ENCODE data around the gene MPP1. TPM values are rescaled to one million over a fixed set of nuclear protein-coding genes. Genes with fewer than 3 reads are reported as not detected.

MPP1 gene
- total RNA-seq, 1 donor from 2014 or later, result 37.7 TPM

DNA sequence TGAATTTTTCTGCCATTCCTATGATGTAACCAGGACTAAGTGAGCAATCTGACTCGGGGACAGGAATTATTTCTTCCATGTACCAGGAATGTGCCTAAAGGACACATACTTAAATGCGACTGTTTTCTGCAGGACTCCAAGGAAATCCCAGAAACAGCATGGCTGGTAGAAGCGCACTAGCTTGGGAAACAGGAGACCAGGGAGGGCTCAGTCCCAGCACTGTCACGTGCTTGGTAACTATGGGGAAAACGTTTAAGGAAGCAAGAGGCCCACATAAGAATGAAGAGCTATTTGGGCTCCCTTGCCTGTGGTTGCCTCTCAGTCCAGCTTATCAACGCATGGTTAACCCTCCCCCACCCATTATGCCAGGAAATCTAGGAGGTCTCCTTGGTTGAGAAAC lies 19.6 kb downstream of the MPP1 start:
- DNase-seq, result no peak
- intact Hi-C loops (cut with DNase I), result no loop called here
- no peak for ATAC-seq (ENCODE audit: poor library complexity)

DNA sequence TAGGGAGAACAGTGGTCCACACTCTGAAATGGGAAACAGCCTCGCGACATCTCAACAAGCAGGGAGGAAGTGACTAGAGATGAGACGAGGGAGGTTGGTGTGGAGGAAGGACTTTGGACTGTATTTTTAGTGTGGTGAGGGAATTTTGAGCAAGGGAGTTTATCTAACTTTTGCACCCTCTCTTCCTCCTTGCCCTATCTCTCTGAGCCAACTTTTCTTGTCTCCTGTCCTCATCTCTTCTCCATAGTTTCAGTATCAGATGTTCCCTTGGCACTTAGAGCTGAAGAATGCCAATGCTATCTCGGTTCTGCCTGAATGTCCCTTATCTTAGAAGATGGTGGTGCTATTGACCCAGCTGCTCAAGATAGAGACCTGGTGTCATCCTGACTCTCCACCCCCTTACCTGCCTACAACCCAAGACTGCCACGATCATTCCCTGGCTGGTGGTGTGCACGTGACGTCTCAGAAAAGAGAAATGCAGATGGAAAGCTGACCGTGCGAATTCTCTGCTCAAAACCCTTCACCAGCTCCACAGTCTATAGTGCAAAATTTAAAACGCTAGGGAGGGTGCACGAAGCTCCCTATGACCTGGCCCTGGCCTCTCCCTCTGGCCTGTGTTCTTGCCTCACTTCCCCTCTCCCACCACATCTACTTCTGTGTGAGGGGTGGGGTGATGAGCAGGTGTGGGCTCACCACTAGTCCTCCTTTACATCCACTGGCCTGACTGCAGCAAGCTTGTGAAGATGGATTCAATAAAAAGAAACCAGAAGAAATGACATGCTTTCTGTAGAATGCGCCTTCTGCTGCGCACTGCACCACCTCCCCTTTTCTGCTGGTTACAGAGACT lies 20.9 kb downstream of the MPP1 start:
- intact Hi-C loops (cut with DNase I), result no loop called here
- ATAC-seq (ENCODE audit: poor library complexity) (no peak), DNase-seq (no peak)

DNA sequence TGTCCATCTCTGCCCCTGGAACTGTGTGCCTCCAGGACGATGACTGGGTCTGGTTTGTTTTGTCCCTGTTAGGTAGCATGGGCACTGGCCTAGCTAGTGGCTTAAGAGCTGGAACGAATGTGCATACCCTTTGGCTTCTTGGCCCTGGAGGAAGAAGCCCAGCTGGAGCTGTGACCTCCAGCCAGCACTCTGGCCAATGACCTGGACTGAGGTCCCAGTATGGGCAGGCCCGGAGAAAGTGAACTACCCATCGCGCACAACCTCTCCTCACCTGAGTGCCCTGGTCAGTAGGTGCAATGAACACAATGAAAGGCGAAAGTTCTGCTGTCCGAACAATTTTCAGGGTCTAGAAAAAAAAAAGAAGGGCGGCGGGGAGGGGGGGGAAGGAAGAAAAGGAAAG lies 24.3 kb downstream of the MPP1 start:
- intact Hi-C loops (cut with DNase I), result no loop called here
- ATAC-seq (ENCODE audit: poor library complexity) (no peak), DNase-seq (no peak)

DNA sequence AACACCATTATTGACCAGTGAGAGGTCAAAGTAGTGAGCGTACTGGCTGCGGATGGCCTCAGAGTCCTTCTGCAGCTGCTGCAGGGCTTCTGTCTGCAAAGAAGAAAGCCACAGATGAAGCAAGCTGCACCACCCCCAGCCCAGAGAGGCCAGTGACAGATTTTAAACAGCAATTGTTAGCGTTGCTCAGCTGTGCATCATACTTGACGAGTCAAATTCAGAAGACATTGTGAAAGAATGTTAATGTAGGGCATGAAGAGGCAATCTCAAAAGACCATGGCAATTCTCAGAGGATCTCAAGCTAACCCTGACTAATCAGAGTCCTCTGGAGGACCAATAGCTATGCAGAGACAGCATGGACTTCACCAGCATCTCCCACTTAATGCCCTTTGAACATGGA lies 26.0 kb downstream of the MPP1 start:
- DNase-seq (no peak), ATAC-seq (ENCODE audit: poor library complexity) (no peak)
- intact Hi-C loops (cut with DNase I), result no loop called here

DNA sequence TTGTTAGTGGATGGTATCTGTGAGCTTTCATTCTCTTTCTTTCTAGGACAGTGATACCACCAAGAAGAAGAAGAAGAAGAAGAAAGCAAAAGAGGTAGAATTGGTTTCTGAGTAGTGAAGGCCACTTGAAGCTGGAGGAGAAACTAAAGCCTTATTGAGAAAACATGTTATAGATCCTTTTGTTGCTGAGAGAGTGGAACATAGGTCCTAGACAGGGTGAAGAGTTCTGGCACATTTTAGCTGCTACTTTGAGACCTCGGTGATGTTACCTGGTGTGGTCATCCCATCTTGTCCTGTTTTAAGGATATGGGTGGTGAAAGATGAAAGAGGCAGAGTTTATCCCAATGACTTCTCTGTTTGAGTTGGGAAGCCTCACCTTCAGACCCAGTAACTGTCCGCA lies 28.5 kb downstream of the MPP1 start:
- DNase-seq (no peak), ATAC-seq (ENCODE audit: poor library complexity) (no peak)
- intact Hi-C loops (cut with DNase I), result no loop called here

DNA sequence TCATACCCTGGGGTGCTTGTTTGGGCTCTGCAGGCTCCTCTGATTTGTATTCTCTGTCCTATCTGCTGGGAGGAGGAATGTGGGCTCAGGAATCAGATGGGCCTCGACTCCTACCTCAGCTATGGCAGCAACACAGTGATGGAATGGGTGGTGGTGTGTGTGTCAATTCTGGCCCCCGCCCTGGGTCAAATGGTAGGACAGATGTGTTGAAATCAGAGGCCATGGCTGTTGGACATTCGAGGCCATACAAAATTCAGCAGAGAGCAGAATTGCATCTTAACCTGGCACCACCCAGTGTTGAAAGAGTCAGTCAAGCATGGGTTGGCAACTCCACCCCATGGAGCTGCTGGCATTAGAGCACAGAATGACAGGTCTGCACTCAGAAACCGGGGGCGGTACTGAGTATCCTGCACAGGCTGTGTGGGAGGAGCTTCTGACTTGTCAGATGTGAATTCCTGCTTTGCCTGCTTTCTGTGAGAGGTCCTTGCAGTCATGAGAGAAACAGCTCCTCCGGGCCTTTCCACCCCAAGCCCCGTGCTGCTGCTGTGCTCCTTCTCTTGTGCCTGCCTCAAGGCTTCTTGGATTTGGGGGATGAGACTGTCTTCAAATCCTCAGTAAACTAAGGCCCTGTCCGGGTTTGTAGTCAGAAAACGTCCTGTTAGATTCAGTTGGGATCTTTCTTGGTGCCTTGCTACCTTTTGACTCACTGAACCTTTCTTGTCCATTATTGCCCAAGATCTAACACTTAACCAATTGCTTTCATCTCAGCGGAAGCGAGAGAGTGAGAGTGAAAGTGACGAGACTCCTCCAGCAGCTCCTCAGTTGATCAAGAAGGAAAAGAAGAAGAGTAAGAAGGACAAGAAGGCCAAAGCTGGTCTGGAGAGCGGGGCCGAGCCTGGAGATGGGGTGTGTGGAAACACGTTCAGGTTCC lies 29.6 kb downstream of the MPP1 start:
- peak; percentile 93 for ATAC-seq (ENCODE audit: poor library complexity)
- peak; percentile 48 for DNase-seq
- intact Hi-C loops (cut with DNase I), result no loop called here

DNA sequence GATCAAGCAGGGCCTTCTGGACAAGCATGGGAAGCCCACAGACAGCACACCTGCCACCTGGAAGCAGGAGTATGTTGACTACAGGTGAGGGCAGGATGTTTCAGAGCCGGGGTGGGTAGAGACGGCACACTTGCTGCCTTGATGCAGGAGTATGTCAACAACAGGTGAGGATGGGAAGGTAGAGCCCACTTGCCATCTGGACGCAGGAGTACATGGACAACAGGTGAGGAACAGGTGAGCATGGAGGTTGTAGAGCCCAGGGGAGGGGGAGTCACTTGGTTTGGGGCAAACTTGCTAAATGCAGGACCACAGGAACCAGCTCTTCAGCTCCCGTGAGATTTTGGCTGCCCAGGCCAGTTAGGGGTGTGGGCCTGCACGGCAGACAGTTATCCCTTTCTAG lies 30.7 kb downstream of the MPP1 start:
- intact Hi-C loops (cut with DNase I), result no loop called here
- no peak for DNase-seq
- ATAC-seq (ENCODE audit: poor library complexity), result no peak

DNA sequence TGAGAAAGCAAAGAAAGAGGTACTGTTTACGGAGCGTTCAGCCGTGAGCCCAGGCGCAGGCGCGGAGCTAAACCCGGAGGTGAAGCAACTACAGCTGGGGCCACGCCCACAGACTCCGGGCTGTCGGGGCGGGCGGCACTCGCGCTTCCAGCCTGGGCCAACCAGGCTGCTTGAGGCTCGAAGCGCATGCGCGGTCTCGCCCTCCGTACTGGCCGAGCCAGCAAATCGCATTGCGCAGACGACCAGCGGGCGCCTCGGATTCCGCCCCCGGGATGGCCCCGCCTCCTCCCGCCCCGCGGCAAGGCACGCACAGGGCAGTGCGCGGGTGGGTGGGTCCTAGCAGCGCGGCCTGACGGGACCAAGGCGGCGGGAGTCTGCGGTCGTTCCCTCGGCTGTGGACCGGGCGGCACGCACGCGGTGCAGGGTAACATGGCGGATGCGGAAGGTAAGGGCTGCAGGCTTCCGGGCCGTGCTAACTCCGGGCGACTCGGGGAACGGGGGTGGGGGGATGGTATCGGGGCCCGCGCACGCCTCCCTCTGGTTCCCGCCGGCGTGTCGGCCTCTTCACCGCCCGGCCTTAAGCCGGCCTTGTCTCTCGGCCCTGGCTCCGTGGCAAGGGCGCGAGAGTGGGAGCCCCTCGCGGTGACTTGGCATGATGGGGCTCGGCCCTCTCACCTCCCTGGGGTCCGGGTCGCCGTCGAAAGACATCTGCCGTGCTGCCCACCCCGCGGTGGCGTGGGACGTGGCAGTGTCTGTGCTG lies 42.6 kb downstream of the MPP1 start, which contains the start of gene DKC1:
DKC1 (plus strand) TSS at position 328 of the 760 bp plus-strand sequence; CDS start at position 430, 102 bp downstream.
- DNase-seq (peak; percentile 98), ATAC-seq (ENCODE audit: poor library complexity) (peak; percentile 98)
- intact Hi-C loops (cut with DNase I), result no loop called here

DNA sequence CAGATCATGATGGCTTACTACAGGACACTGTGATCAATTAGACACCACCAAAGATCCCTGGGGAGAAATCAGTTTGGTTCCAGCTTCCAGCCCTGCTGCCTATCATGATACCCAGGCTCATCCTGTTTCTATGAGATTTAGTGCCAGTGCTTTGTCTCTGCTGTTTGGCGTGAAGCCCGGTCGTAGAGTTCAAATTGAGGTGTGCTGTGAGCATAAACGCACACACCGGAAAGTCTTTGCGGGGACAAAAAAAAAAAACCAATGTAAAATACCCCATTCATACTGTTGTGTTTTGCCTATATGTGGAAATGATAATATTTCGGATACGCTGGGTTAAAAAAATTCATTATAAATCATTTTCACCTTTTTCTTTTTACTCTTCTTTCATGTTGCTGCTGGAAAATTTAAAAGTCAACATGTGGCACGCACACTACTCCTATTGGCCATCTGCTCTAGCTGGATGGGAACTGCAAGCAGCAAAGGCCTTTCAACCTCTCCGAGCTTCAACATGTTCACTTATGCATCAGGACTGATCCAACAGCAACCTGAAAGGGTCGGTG lies 43.2 kb downstream of the MPP1 start:
- intact Hi-C loops (cut with DNase I), result no loop called here
- ATAC-seq (ENCODE audit: poor library complexity), result no peak

DNA sequence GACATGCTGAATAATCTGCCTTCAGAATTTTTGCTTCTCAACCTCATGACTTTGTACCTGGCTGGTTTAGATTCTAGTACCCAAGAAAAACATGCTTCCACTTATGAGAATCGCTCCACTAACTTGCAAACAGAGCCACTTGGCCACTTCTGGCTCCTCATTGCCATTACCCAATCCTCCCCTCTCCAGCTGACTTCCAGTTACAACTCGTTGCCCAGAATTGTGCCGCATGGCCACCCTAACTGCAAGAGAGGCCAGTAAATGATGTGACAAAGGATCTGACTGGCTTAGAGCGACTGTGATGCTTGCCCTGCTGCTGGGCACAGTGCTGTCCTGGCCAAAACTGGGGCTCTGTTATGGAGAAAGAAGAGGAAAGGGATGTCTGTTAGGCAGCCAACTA lies 46.6 kb downstream of the MPP1 start:
- ATAC-seq (ENCODE audit: poor library complexity) (no peak), DNase-seq (no peak)
- intact Hi-C loops (cut with DNase I), result no loop called here

More for the DNA sequence above, 43.2 kb downstream of the MPP1 start:
- no peak for DNase-seq

DNA sequence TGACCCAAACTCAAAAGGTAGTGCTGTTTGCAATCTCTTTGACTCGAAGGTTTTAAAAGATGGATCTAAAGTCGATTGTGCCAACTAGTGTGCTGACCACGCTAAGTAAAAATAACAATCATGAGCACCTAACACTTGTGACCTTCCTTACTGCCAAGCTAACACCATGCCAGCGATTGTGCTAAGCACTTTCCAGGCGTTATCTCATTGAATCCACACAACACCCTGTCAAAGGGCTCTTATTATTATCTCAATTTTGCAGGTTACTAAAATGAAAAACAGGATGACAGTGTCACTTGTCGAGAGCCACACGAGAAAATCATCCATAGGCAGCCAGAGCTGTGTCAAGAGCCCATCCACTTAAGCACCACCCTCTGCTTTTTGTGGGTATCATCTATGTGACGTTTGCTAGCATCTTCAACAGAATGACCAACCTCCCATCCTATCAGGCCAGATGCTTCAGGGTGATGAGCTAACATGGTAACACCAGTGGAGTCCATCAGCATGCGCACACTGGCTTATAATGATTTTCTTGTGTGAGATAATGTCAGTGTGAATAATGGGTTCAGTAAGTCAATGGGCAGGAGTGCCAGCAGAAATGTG lies 53.5 kb downstream of the MPP1 start:
- DNase-seq (no peak), ATAC-seq (ENCODE audit: poor library complexity) (peak; percentile 74)
- intact Hi-C loops (cut with DNase I), result no loop called here

DNA sequence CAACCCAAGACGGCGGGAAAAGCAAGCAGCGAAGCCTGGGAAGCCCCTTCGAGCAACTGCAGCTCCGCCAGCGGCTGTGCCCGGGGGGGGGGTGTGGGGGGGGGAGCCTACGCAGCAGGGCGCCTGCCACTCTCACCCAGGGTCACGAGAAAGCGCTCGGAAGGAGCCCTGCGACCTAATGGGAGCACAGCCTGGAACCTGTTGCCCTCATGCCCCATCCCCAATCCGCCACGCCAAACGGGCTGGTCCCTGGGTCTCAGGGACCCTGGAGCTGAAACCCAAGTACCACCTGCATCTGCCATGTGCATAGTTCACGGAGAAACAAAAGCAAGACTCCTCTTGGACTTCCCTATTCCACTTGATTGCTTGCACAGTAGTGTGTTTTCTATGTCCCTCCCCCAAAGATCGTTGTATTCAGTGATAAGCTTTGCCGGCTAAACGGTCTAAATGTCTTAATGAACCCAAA lies 54.0 kb downstream of the MPP1 start:
- intact Hi-C loops (cut with DNase I), result no loop called here
- peak; percentile 50 for DNase-seq
- peak; percentile 36 for ATAC-seq (ENCODE audit: poor library complexity)

DNA sequence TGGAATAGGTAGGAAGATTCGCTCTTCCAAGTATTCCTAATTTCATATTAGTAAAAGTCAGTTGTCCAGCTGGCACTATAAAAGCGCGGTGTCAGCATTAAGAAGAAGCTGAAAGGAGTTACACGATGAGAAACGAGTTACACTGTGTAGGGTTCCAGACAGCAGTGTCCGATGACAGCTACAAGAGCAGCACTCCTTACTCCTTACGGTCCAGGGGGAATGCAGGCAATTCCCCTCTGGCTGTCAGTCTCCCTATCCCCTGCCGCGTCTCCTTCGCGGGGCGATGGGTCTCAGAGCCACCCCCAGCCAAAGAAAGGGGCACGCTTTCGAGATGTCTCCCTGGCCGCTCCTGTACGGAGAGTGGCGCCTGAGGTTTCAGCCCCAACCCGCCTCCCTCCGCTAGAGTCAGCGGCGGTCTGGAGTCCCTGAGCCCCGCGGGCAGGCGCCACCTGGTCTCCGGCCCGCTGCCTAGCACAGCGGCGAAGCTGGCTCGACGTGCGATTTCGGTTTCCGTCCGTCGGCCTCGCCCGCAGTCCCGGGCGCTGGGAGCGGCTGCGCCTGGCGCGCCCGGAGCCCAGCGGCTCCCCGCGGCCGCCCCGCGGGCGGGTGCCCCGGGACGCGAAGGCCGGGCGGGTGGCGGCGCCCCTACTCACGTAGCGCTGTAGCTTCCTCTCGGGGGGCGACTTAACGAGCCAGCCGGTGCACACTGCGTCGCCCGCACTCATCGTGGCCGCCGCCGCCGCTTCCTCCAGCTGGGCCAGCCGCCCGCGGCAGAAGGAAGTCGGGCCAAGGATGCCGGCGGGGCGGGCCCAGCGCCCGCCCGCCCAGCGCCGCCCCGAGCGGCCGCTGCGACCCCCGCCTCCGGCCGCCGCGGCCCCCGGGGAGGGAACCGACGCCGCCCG lies 54.7 kb downstream of the MPP1 start, which contains the start of gene GAB3:
GAB3 (minus strand) TSS at position 777 of the 902 bp plus-strand sequence; CDS start at position 725, 52 bp downstream.
- ATAC-seq (ENCODE audit: poor library complexity), result peak; percentile 76
- peak; percentile 65 for DNase-seq
- intact Hi-C loops (cut with DNase I), result no loop called here

DNA sequence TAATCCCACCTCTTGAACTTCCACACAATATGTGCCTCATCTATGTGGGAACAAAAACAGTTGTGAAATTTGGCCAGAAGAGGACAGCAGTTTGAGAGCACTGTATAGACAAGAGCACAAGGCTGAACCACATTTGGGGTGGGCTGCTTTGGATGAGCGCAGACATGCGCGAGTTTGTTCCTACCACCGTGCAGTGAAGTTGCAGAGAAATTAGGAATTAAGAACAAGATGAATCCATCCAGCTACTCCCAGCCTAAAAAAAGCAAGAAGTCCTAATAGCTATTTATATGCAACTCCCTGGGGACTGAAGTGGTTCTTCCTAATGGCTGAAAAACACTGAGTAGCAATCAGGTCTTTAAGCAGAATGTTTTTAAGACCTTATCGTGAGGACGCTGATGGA lies 55.4 kb downstream of the MPP1 start:
- DNase-seq, result no peak
- intact Hi-C loops (cut with DNase I), result no loop called here
- ATAC-seq (ENCODE audit: poor library complexity), result peak; percentile 23

DNA sequence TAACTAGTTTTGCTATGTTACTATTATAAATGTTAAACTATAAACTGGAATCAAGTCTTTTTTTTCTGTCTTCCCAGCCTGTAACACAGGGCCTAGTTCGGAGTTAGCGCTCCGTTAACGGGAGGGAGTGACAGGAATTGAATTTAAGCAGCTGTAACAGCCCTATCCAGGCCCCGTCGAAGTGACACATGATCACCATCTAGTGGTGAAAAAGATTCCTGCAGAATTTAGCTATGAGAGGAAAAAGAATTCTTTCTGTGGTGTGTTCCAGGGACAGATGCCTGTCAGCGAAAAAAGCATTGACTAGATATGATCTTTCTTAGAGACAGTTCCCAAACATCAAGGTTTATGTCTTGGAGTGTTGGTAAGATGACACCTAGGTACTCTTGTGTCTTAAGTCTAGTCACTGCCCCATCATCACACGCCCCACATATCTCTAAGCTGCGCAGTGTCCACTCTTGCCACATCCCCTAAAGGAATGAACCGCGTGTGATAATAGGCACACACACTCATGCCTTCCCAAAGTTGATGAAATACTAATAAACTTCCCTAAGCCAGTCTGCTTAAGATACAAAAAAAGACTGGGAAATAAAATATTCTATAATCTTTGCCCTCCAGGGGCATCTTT lies 56.5 kb downstream of the MPP1 start:
- intact Hi-C loops (cut with DNase I), result no loop called here
- DNase-seq, result no peak

DNA sequence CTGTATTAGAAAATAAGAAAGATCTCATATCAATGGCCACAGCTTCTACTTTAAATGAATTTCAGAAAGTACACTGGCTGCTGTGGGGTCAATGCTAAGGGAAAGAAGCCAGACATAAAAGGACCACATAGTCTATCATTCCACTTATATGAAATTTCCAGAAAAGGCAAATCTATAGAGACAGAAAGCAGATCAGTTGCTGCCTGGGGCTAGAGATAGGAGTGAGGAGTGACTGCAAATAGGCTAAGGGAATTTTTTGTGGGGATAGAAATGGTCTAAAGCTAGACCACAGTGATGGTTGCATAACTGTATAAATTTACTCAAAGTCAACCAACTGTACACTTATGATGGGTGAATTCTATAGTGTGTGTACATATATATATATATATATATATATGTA lies 62.7 kb downstream of the MPP1 start:
- intact Hi-C loops (cut with DNase I), result no loop called here
- ATAC-seq (ENCODE audit: poor library complexity) (no peak), DNase-seq (no peak)

More for the DNA sequence above, 56.5 kb downstream of the MPP1 start:
- ATAC-seq (ENCODE audit: poor library complexity), result peak; percentile 65
